Right kidney (tissue), 1 donor: ENCODE results near the gene INAFM1.

Experiments used
- DNase-seq: peaks from one replicate; pipeline ENCODE4 v3.0.0-alpha.2; 2016

INAFM1 gene

DNA sequence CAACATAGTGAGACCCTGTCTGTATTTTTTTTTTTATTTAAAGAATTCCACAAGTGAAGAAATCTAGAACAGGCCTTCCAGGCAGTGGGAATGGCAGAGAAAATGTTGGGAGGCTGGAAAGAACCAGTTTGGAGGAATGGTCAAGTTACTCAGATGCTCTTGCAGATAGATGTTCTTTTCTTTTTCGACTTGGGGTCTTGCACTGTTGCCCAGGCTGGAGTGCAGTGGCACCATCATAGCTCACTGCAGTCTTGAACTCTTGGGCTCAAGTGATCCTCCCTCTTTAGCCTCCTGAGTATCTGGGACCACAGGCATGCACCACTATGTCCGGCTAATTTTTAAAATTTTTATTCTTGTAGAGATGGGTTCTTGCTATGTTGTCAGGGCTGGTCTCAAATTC lies 35.6 kb downstream of the INAFM1 start:
- no peak for DNase-seq

DNA sequence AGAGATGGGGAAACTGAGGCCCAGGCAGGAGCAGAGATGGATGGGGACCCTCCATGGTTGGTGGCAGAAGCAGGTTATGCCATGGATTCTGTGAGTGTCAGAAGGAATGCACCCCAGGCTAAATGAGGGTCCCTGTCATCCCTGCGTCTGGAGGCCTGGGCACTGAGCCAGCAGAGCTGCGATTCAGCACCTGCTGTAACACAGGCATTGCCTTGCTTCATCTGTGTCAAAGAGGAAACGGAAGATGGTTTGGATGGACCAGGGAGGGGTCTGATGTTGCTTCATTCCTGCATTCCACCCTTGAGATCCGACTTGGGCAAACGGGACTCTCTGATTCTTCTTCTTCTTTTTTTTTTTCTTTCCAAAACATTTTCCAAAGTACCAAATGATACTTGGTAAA lies 36.1 kb downstream of the INAFM1 start:
- DNase-seq = no peak

DNA sequence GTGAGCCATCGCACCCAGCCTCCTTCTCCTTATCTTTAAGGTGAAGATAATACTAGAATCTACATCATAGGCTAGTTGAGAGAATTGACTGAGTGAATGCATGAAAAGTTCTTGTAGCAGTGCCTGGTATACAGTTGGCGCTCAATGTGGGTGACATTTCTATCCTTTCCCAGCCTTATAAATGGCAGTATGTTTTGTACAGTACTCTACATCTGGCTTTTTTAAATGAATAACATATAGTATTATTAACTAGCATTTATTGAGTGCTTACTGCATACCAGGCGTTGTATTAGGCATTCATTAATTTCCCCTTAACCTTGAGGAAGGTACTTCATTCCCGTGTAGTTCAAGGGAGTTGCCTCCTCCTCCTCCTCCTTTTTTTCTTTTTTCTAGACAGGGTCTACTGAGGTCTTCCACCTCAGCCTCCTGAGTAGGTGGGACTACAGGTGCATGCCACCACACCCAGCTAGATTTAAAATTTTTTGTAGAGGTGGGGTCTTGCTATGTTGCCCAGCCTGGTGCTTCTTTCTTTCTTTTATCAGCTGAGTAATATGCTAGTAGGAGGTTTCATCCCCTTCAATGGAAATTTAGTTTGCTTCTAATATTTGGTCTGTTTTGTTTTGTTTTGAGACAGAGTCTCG lies 37.8 kb downstream of the INAFM1 start:
- DNase-seq = no peak

GRCh38 chr19:47313754-47314295 lies 39.1 kb downstream of the INAFM1 start:
- DNase-seq = no peak

- no peak for DNase-seq
Observed at GRCh38 chr19:47315125-47315821, 40.6 kb downstream of the INAFM1 start.

GRCh38 chr19:47316513-47316912 lies 41.8 kb downstream of the INAFM1 start:
- no peak for DNase-seq

- no peak for DNase-seq
Observed at GRCh38 chr19:47319923-47320871, 45.5 kb downstream of the INAFM1 start.

DNA sequence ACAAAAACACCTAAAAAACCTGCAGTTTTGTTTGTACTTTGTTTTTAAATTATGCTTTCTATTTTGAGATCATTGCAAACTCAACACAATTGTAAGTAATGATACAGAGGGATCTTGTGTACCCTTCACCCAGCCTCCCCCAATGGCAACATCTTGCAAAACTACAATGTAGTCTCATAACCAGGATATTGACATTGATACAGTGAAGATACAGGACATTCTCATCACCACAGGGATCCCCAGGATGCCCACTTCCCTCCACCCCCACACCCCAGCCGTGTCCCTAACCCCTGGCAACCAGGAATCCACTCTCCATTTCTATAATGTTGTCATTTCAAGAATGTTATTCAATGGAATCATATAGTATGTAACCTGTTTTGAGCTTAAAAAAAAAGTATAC lies 46.9 kb downstream of the INAFM1 start:
- no peak for DNase-seq

- no peak for DNase-seq
Observed at GRCh38 chr19:47322058-47322457, 47.4 kb downstream of the INAFM1 start.

DNA sequence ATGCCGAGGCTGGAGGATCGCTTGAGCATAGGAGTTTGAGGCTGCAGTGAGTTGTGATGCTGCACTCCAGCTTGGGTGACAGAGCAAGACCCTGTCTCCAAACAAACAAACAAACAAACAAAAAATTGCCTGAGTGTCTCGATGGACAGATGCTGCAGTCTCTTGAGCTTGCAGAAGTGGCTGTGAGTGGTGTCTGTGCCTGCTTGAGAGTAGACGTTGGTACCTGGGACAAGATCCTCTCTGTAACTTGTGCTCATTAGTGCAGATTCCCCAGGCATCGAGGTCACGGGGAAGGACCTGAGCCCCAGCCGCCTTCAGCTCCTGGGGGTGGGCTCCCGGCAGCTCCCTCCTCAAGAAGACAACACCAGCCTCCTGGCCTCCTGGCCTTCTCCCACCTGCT lies 48.7 kb downstream of the INAFM1 start:
- DNase-seq = no peak

DNA sequence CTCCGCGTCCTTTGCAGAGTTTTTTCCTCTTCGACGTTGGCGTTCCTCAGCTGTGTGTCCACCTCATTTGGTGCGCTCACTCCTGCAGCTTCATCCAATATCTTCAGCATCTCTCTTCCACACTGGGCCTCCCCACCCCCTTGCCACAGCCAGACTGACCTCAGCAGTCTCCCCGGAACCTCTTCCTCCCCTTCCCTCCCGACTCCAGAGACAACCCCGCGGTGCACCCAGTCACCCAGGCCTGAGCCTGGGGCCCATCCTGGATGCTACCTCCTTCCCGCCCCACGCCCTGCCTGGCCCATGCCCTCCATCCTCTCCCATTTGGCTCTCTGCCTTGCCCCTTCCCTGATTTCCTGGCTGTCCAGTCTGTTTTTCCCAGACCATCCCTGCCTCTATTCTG lies 49.2 kb downstream of the INAFM1 start:
- DNase-seq = no peak

DNA sequence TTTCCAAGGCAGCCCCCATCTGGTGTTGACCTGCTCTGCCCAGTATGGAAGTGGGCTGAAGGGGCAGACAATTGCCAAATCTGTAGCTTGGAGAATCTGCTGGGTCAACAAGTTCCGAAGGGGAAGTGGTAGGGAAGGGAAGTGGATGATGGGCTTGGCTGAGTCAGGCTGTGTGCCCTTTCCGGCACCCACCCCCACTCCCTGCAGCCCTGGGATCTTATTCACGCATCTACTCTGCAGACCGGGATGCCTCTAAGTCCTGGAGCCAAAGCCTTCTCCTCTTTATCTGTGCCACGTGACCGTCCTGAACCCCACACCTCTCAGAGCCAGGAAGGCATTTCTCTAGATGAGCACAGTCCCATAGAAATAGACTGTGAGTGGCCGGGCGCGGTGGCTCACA lies 49.8 kb downstream of the INAFM1 start:
- no peak for DNase-seq
